HG03066 (cell line): ENCODE data around the gene PSMB2.

Experiments used
- ATAC-seq: cut with Tn5 transposase; IDR thresholded peaks from one replicate; pipeline ENCODE4 v1.9.1; 2021; ENCODE audit warnings: low read depth; ENCODE audit not compliant: unreplicated experiment

Gene PSMB2

GRCh38 chr1:35644204-35644603 is 2.9 kb upstream of the PSMB2 start:
- ATAC-seq: no peak

GRCh38 chr1:35642471-35642955 is 1.2 kb upstream of the PSMB2 start:
- no peak for ATAC-seq

DNA sequence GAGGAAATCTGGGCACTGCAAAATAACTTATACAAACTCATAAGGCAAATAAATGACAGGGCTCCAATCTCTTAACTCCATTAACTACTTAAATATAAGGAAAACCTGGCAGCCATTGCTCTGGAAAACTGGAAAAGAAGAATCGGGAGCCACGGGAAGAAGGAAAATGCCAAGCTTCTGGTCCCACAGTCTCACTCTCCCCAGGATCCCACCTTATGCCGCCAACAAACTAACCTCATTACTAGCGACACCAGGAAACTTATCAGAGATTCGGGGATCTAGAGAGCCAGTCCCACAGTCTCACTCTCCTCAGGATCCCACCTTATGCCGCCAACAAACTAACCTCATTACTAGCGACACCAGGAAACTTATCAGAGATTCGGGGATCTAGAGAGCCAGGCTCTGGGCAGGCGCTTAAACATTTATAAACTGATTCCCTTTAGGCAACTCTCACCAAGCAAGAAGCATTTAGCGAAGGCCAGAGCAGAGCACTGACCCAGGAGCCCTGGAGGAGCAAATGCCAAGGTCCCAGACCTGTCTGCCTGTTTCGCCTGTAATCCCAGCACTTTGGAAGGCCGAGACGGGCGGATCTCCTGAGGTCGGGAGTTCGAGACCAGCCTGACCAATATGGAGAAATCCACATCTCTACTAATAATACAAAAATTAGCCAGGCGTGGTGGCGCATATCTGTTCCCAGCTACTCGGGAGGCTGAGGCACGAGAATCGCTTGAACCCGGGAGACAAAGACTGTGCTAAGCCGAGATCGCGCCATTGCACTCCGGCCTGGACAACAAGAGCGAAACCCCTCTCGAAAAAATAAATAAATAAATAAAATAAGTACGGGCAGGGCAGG is 720 bp downstream of the PSMB2 start:
- ATAC-seq: no peak

DNA sequence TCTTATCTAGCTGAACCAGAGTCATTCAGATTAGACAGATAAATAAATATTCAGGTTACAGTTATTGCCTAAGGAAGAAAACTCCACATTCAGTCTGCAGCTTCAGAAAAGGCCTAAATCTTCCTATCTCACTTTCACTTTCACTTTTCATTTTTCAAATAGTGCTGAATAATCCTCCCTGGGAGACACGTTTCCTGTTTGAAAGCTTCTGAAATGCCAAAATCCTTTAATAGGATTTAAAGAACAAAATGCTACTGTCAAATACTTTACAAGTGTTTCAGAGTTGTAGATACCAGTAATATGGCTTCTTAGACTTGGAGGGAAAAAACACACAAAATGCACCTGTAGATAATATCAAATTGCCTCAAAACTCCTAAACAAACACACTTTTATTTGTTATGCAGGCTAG is 3.9 kb downstream of the PSMB2 start:
- ATAC-seq: no peak

DNA sequence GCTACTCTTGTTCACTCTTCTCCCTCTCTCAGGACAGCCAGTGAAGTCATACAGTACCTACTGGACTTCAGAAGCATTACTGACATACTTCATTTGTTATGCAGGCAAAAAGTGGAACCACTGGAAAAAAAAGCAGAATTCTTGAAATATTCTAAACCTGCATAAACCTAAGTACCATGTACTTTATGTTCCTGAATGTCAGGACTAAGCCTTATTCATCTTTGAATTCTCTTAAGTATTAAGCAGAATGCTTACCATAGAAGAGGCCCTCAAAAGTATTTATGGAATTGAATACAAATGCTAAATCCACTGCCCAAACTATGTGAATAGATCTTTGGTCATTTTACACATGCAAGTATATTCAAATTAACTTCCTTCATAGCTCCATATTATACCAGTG is 7.8 kb downstream of the PSMB2 start:
- ATAC-seq: no peak

GRCh38 chr1:35631396-35631795 is 9.9 kb downstream of the PSMB2 start:
- no peak for ATAC-seq

DNA sequence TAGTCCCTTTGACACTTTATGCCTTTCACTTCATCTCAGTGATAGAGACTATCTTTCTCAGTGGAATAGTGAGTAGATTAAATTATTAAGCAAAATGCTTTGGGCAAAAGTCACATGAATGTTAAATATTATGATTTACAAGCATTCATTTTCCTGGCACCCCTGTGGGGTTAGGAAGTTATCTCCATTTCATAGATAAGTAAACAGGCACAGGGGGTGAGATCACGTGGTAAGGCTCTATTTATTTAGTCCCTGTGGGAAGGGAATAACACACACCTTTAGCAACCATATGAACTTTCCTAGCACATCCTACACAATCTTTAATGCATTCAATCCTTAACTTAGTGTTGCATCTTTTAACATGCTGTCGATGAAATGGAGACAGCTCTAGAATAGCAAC is 12.3 kb downstream of the PSMB2 start:
- ATAC-seq: no peak

- ATAC-seq: no peak
Observed at GRCh38 chr1:35623832-35624231, 17.5 kb downstream of the PSMB2 start.

DNA sequence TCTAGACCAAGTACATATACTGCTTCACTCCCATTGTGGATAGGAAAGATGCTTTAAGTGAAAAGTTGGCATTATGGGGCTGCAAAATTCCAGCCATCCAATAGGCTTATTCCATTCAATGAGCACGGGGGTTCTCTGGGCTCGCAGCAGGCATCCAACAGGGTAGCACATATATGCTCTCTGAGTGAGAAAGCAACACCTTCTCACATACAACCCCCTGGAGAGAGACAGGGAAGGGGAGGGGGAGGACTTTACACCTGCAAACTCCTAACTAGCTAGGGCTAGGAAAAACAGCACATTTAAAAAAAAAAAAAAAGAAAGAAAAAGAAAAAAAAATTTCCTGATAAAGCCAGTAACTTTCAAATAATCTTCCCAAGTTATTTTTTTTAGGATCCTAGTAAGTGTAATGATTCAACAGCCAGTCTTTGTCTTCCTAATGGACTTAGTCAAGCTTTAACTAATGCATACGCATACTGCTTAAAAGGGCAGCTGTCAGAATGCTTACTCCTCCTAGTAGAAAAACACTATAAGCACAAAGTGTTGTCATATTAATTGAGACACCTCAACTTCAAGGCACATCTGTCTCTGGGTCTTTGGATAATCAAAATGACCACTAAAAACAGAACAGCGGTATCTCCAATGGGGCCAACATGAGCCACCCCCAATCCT is 18.7 kb downstream of the PSMB2 start:
- ATAC-seq: no peak

DNA sequence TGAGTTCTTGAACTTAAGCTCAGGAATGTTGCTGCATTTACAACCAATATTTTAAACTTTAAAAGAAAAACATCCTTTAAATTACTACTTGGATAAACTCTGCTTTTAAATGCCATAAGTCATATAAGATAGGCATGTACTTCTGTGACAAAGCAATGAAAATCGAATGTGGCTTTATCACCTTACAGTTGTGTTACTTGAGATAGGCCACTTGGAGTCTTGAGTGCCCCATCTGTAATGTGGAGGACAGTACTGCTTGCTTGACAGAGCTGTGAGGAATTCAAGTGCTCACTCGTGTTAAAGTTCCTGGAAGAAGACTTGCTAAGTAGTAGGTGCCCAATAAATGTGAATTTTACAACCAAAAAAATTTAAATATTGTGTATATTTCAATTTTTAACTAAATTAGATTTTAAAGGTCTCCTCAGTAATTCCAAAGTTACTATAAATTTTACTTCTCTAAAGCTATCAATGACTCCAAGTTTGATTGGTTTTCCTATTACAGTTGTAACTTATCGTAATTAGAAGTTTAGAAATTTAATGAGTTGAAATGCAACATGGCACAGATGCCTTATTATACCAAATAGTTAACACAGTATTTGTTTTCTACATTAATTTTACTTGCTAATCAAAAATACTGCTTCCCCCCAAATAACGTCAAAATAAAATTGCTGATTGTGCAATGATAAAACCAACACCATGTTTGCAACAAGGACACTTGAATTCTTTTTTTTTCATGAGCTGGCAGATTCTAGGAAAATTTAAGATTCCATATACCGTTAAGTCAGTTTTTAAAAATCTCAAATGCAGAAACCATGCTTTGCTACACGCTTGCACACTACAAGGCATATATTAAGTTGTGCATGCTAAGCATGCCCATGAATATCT is 21.8 kb downstream of the PSMB2 start:
- no peak for ATAC-seq

GRCh38 chr1:35615440-35615839 is 25.9 kb downstream of the PSMB2 start:
- no peak for ATAC-seq

DNA sequence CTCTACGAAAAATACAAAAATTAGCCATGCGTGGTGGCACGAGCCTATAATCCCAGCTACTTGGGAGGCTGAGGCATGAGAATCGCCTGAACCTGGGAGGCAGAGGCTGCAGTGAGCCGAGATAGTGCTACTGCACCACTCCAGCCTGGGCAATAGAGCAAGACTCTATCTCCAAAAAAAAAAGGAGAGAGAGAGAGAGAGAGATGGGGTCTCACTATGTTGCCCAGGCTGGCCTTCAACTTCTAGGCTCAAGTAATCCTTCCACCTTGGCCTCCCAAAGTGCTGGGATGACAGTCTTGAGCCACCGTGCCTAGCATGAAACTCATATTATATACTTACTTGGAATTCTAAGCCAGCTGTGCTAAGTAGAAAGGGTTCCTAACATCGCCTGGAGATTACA is 29.7 kb downstream of the PSMB2 start:
- ATAC-seq: no peak

GRCh38 chr1:35605867-35606182 is 35.5 kb downstream of the PSMB2 start:
- ATAC-seq: no peak

DNA sequence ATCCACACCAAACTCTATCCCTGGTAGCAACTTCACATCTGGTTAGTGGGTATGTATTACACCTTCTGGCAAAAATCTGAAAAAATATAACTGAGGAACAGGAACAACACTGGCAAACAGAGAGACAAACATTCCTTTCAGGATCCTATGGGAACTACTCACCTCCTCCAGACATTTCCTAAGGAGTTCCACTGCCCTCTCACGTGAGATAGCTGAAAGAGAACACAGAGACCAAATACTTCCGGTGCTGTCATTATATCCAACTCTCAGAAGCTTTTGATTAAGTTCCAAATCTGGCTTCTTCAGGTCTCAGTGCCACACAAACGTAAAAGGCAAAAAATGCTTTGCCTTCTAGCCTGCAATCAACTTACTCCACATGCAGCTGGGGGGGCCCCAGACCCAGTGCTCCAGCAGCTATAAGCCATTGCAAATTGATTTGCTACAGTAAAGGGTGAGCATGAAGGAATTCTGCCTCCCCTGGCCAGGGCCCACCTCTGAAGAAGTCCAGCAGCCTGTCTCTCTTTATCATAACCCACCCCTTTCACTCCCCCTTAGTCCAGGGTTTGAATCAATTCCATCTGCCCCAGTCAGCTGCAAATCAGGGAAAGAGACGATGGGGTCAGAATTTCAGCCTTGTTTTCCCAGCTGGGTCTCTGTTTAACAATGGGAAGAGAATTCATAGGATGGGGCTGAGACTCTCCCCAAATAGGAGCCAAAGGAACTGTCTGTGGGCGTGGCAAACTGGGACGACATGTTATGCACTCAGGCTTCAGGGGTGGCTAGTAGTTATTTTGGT is 36.1 kb downstream of the PSMB2 start:
- ATAC-seq: no peak

DNA sequence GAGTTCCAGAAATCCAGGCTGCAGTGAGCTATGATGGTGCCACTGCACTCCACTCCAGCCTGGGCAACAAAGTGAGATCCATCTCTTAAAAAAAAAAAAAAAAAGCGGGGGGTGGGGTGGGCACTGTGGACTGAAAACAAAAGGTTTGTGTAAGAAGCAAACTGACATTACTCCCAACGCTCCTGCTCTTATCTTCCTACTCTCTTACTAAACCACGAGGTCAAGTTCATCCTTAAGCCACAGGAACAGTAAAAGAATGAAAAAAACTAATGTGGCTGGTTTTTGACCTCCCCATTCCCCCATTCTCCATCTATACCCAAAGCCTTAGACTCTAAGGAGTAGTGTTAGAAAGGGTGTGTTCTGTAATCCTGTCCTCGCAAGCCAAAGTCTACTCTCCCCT is 37.4 kb downstream of the PSMB2 start:
- ATAC-seq: no peak

DNA sequence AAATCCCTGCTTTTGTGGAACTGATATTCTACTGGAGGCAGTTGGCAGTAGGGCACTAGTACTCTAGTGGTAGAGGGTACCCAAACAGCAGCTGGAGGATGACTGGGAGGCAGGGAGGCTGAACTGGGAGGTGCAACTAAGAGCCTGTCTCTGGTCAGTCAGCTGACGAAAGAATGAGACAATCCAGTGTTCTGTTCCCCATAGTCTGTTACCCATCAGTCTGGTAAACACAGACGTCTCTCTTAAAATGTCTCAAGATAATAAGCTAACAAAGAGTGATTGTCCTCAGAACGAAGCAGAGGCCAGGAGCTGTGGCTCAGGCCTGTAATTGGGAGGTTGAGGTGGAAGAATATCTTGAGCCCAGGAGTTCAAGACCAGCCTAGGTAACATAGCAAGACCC is 37.9 kb downstream of the PSMB2 start:
- ATAC-seq: no peak

DNA sequence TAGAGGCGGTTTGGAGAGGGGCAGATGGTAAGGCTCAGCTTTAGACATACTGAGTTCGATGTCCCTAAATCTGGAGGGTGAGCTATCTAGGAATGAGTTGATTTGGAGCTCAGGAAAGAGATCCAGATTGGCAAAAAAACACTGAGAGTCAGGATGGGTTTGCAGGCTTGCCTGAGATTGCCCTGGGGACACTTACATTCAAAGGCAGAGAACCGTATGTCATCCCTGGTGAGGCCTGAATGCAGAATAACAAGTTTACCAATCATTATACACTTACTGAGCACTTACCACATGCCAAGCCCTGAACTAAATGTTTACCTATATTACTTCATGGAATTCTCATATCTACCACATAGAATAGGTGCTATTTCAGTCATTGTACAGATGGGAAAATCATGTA is 40.7 kb downstream of the PSMB2 start:
- no peak for ATAC-seq

DNA sequence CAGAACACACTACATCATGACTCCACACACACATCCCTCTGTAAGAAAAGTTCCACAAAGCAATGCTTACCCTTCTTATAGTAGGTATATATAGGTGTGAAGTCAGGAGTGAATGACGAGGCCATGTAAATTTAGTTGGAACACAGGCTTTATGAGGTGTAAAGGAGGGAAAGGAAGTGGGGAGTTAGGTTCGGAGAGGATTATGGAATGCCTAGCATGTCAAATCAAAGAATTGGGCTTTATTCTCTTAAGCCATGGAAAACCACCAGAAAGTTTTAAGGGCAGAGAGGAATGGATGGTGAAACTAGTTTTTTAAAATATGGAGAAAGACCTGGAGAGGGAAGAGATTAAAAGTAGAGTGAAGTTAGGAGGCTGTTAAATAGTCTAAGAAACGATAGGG is 41.9 kb downstream of the PSMB2 start:
- no peak for ATAC-seq

- ATAC-seq: no peak
Observed at GRCh38 chr1:35598895-35599294, 42.4 kb downstream of the PSMB2 start.

DNA sequence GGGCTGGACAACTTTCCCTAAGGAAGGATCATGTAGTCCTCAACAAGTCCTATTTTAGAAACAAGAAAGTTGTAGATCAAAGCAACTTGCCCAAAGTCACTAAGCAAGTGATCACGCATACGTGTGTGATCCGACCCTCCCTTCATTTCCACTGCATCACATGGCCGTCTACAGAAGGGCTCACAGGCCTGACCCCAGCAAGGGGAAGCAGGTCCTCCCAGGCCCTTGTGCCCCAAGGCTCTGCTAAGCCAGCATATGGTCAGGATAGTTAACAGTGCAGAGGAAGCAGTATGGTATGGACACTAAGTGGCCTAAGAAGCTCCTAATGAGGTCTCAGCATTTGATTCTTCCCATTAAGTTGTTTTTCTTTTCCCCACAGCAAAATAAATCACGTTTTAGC is 43.5 kb downstream of the PSMB2 start:
- ATAC-seq: no peak
